BE2C (cell line): ENCODE measurements around the gene TSPOAP1.

Source experiments
- DNase-seq: peaks from one replicate; pipeline ENCODE4 v3.0.0-alpha.2; 2020
- H3K27me3 ChIP-seq: fragments of 250-450 bp; sonication (Bioruptor Pico); 2 replicates; pipeline ENCODE4 v1.5.1; 2020; ENCODE audit warnings: mild to moderate bottlenecking
- H3K36me3 ChIP-seq: fragments of 250-450 bp; sonication (Bioruptor Pico); 2 replicates; pipeline ENCODE4 v1.5.1; 2020; ENCODE audit warnings: mild to moderate bottlenecking
- H3K4me1 ChIP-seq: fragments of 250-450 bp; sonication (Bioruptor Pico); 2 replicates; pipeline ENCODE4 v1.5.1; 2020
- H3K4me3 ChIP-seq: 2 replicates; pipeline ENCODE4 v1.5.1; 2011; ENCODE audit warnings: low read depth, low read length
- H3K9me3 ChIP-seq: fragments of 250-450 bp; sonication (Bioruptor Pico); 2 replicates; pipeline ENCODE4 v1.5.1; 2020
- TF ChIP-seq, protein P1 (sequence below): IDR thresholded peaks from 2 replicates; pipeline ENCODE4 v1.5.1; 2012; ENCODE audit warnings: mild to moderate bottlenecking, low read depth, low read length

The TSPOAP1 gene

DNA sequence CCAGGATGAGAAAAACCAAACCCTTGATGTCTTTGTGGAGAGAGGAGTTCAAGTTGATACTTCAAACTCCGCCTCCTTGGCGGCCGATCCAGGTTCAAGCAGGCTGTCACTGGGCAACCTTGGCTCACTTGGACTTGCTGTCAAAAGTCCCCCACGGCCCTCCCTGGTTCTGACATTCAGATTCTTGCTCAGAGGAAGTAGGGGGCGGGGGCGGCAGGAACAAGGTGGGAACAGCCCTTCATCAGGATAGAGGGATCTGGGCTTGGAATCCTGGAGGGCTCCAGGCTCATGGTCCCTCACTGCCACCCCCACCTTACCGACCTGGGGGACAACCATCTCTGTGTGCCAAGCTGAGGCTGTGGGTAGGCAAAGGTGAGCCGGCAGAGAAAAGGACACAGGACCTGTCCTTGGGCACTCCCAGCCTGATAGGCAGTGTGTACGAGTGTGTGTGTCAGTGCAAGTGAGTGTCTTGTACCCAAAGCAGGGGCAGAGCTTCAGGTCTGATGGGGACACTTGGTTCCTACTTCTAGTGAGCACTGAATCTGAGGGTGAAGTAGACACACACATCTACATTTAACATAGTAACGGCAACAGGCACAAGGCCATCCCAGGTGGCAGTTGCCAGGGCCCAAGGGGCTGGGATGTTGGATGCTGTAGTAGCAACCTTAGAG lies 6.6 kb upstream of the TSPOAP1 start:
- TF ChIP-seq, protein P1, sequence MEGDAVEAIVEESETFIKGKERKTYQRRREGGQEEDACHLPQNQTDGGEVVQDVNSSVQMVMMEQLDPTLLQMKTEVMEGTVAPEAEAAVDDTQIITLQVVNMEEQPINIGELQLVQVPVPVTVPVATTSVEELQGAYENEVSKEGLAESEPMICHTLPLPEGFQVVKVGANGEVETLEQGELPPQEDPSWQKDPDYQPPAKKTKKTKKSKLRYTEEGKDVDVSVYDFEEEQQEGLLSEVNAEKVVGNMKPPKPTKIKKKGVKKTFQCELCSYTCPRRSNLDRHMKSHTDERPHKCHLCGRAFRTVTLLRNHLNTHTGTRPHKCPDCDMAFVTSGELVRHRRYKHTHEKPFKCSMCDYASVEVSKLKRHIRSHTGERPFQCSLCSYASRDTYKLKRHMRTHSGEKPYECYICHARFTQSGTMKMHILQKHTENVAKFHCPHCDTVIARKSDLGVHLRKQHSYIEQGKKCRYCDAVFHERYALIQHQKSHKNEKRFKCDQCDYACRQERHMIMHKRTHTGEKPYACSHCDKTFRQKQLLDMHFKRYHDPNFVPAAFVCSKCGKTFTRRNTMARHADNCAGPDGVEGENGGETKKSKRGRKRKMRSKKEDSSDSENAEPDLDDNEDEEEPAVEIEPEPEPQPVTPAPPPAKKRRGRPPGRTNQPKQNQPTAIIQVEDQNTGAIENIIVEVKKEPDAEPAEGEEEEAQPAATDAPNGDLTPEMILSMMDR, result no peak
- no peak overlapping the region for H3K4me3 ChIP-seq
- no peak for DNase-seq
- peaks cover 30% of the 10 kb centered on the region for H3K4me1 ChIP-seq
- no peaks in the 10 kb centered on the region for H3K9me3 ChIP-seq
- no peaks in the 10 kb centered on the region for H3K27me3 ChIP-seq
- H3K36me3 ChIP-seq, result no peaks in the 10 kb centered on the region

DNA sequence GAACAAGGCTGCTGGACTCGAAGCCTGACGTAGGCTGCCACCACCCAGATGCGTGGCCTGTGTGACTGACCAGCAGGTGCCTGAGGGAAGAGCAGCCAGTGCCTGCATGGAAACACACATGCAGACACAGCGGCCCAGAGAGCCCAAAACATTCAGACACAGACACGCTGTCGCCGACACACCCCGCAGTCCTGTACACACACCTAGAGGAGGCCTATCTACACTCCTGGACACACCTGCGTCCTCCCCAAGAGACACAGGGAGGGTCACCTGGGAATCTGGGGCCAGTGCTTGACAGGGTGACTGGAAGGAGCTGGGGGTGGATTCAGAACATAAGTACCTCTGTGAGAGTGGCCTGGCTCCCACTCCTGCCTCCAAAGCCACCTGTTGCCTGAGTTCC lies 6.1 kb upstream of the TSPOAP1 start:
- H3K4me1 ChIP-seq, result peaks cover 30% of the 10 kb centered on the region

DNA sequence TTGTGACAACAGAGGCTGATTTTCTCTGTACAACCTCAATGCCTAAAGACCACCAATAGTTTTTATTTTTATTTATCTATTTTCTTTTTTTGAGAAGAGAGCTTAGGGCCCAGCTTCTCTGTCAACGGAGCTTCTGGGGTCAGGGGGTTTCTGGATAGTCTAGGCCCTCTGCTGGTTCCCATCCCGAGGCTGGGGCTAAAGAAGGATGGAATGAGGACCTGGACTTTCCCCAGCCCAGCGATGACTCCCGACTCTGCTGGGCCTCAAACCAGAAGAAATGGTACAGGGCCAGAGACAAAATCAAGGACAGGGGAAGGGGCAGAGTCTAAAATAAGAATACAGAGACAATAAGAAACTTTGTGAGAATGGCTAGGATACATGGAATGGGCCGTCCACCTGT lies 5.7 kb upstream of the TSPOAP1 start:
- Histone ChIP-seq H3K4me3 (no peak overlapping the region), H3K9me3 (no peaks in the 10 kb centered on the region), H3K36me3 (no peaks in the 10 kb centered on the region), H3K27me3 (no peaks in the 10 kb centered on the region), H3K4me1 (peaks cover 30% of the 10 kb centered on the region)
- no peak for DNase-seq
- TF ChIP-seq, protein P1, result no peak

More for the DNA sequence above, 6.1 kb upstream of the TSPOAP1 start:
- no peak for DNase-seq
- Histone ChIP-seq H3K9me3 (no peaks in the 10 kb centered on the region), H3K36me3 (no peaks in the 10 kb centered on the region), H3K4me3 (no peak overlapping the region), H3K27me3 (no peaks in the 10 kb centered on the region)
- TF ChIP-seq, protein P1, result no peak

DNA sequence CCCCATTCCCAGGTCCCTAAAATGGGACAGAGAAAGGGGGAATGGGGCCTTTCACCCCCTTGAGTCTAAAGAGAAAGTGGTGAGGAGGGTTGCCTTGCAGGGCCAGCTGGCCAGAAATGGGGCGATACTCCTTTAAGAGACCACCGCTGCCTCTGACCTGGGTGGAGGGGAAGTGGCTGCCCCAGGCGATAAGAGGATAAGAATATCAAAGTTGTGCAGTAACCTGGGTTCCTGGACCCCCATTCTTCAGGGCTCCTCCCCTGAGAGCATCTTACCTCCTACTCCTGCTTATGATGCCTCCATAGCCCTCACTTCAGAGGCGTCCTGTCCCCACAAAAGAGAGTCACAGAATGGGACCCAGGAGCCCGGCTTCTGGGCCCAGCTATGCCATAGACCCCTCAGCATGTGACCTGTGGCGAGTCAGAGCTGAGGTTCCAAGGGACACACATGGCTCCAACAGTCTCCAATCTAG lies 5.2 kb upstream of the TSPOAP1 start:
- no peaks in the 10 kb centered on the region for H3K27me3 ChIP-seq
- H3K4me1 ChIP-seq, result peaks cover 33% of the 10 kb centered on the region
- no peaks in the 10 kb centered on the region for H3K9me3 ChIP-seq
- no peak for DNase-seq
- H3K4me3 ChIP-seq, result no peak overlapping the region
- H3K36me3 ChIP-seq, result no peaks in the 10 kb centered on the region
- TF ChIP-seq, protein P1, result no peak

DNA sequence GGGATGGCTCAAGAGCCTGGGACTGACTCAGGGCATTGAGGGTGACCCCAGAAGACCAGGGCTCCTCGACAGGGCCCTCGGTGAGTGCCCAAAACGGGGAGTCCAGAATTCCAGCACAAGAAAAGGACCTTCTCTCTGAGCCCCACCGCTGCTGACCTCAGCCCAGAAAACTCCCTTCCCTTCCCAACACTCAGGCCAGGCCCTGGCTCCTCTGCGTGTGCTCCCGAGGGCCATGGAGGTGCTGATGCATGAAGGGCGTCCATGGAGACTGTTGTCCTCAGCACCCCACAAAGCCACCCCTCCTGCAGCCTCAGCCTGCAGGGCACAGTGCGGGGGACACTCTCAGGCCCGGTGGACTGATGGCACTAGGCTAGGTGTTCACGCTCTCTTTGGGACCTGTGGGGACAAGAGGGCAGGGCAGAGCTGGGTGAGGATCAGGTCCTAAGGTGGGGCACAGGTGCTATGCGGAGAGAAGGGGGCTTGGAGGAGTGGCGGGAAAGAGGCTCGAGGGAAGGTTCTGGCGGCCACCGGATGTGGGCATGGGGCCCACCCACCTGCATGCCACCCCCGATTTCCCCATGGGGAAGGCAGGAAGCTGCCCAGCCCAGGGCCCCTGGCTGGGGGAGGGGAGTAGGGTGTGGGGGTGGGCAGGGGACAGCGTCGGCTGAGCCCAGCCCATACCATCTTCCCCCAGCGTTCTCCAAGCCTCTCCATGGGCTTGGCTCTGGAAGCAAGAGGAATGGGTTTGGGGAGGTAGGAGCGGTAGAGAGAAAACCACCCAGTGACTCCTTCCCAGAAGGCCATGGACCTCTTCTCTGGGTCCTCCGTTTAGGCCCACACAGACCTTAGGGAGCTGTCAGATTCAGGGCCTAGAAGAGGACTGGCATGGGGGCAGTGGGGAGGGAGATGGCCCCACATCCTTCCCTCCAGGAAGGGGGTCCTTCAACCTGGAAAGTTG lies 4.5 kb upstream of the TSPOAP1 start:
- H3K9me3 ChIP-seq, result no peaks in the 10 kb centered on the region
- DNase-seq, result no peak
- no peaks in the 10 kb centered on the region for H3K36me3 ChIP-seq
- peaks cover 31% of the 10 kb centered on the region for H3K4me1 ChIP-seq
- no peak overlapping the region for H3K4me3 ChIP-seq
- H3K27me3 ChIP-seq, result no peaks in the 10 kb centered on the region
- TF ChIP-seq, protein P1, result no peak
